ENCODE data around the gene VGLL4.

GRCh38 chr3:11680509-11680908, 36.8 kb upstream of the VGLL4 start:
- TF ChIP-seq CTCF (conservative IDR thresholded peaks at IDR 0.05; ENCODE audit: low read depth, low read length) (no peak), EZH2 (IDR thresholded peaks at IDR 0.05; ENCODE audit: borderline replicate concordance, low read depth, low read length, poor library complexity, severe bottlenecking) (no peak)
